GM18517 (cell line): Measurements from ENCODE around the gene TRIM2.
"Not testable (repeated sequence)": the region's sequence is repeated elsewhere in the genome, so short reads cannot be mapped to it uniquely, and the experiment has no call there.

Experiments
- ATAC-seq: cut with Tn5 transposase; IDR thresholded peaks from one replicate; pipeline ENCODE4 v1.9.1; 2021; ENCODE audit warnings: mild to moderate bottlenecking, moderate library complexity; ENCODE audit not compliant: unreplicated experiment

TRIM2 gene

DNA sequence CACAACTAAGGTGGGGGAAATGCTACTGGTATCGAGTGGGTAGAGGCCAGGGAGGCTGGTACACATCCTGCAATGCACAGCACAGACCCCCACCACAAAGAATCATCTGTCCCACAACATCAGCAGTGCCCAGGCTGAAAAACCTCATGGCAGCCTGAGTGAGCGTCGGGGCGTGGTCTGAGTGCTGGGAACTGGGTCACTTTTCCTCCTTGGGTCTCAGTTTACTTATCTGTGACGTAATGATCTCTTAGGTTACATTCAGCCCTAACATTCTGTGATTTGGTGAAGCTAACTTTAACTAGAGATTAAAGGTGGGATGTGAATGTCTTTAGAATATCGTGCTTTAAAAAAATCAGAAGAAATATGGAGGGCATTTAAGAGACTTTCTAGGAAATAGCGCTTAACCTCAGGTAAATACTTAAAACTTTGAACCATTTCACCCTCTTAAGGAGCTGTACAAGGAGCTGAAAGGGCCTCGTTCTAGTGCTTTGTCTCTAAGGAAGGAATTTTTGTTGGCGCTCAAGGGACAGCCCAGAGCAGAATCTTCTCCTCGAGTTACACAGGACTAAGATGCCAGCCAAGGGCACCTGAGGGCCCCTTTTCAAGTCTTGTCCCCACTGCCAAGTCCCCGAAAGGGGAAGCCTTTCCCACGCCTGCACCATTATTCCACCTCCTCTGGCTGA, 18.1 kb upstream of the TRIM2 start:
- no peak for ATAC-seq

DNA sequence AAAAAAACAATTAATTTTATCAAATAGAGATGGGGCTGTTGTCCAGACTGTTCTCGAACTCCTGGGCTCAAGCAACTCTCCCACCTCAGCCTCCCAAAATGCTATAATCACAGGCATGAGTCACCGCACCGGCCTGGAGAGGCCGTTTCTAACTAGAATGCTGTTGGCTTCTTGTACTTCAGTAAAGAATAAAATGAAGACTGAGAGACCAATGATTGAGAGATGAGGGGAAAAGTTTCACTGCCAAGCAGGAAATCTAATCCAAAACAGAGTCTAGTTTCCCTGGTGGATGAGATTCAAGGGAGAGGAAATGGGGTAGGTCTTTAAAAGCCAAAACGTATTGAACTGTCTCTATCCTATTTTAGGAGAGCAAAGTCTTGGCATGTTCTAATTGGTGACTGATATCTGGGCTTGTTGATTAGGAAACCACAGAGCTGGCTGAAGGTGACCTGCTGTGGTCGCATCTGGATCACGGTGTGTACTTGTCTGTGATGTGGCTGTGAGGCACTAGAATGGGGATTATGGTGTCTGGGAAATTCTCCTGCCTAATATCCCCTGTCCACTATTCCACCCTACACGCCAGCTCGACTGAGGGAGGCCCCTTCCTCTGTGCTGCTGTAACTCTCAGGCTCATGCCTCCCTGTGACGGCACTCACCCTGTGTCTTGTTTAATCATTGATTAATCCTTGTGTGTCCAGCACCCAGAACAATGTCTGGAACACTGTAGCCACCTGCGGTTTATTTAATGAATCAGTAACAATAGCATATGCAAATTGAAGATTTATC, 15.0 kb upstream of the TRIM2 start:
- ATAC-seq, result no peak

DNA sequence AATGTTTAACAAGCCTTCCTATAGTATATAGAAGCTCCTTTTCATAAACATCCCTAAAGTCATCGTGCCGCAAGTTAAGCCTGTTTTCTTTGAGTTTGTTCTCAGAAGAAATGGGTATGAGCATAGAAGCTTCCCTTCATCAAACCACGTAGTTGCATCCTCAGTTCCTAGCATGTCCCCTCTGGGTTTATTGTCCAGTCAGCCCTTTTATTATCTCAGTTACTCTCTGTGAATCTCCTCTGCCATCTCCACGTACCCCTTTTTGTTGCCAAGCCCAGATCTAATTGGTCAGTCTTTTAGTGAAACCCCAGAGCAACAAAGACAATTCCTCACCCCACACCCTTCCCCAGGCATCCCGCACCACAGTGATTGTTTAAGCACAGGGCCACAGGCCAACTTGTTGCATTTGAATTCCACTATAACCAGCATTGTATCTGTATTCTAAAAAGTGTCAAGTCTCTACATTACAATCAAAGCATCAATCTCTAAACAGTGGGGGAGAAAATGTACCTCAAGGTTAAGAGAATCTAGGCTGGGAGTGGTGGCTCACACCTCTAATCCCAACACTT, 12.4 kb upstream of the TRIM2 start:
- no peak for ATAC-seq

DNA sequence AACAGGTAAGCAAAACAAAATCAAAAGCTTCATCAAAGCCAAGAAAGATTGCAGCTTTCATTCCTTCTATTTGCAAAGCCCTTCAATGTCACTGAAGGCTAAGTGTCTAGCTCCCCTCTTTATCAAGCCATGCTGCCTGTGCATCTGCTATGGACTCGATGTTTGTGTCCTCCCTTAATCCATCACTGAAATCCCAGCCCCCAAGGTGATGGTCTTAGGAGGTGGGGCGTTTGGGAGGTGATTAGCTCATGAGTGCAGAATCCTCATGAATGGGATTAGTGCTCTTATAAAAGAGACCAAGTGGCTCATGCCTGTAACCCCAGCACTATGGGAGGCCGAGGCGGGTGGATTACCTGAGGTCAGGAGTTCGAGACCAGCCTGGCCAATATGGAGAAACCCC, 6.9 kb upstream of the TRIM2 start:
- ATAC-seq, result no peak

DNA sequence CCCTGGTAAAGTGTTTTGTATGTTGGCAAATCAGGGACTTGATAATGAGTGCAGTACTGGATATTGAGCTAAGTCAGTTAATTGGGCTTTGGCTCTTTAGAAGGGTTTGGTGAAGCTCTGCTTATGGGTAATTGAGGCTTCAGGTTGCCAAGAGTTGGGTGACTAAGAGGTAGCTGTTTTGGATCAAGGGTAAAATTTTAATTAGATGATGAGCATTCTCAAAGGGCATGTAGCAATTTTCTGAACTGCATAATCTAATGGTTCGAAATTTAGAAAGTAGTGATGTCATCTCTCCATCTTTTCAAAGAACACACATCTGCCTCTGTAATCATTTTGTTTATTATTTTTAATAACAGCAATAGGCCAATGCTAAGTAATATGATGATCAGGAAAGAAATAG, 5.5 kb upstream of the TRIM2 start:
- no peak for ATAC-seq

DNA sequence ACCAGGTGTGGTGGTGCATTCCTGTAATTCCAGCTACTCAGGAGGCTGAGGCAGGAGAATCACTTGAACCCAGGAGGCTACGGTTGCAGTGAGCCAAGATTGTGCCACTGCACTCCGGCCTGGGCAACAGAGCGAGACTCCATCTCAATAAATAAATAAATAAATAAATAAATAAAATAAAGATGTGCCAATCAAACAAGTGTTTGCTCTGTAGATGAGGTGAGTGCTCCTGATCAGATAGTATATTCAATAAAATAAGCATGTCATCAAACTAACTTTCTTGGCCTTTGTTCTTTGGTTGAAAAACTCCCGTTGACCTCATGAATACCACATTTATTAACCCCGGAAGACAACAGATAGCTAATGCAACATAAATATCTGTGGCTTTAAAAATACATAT, 497 bp upstream of the TRIM2 start:
- ATAC-seq, result not testable (repeated sequence)

DNA sequence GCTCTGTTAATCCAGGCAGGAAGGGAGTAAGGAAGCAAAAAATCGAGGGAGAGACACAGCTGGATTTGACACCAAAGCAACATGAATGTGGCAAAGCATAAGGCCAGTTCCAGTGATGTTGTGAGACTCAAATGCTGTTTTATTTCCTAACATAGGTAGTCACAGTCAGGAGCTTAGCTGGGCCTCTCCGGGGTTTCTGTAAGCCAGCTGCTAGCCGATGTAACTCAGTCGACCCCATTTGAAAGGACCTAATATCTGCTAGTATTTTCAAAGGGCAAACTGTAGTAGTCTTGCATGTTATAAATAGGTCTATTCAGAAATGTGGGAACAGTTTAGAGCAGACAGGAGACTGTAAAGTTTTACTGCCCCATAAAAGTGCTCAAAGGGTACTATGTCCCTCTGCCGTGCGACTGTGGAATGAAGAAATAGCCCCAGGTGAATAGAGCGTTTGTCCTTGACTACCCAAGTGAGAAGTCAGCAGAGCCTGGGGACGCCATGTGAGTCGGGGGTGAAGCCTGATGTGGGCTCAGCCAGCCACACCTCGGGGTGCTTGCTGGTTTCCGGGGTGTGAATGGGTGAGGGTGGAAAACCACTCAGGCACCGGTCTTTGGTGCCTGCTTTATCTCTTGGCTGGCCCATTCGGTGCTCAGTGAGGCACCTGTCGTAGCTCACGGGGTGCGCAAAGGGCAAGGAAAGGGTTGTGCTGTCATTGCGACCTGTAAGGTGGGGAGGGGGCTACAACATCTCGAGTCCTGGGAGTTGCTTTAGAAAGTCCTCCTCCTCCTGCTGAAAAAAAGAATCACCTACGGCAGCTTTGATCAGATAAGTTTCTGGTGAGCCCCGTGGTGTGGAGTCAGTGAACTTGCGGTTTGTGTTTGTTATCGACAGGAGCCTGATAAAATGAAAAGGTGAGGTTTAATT, 745 bp downstream of the TRIM2 start:
- no peak for ATAC-seq

DNA sequence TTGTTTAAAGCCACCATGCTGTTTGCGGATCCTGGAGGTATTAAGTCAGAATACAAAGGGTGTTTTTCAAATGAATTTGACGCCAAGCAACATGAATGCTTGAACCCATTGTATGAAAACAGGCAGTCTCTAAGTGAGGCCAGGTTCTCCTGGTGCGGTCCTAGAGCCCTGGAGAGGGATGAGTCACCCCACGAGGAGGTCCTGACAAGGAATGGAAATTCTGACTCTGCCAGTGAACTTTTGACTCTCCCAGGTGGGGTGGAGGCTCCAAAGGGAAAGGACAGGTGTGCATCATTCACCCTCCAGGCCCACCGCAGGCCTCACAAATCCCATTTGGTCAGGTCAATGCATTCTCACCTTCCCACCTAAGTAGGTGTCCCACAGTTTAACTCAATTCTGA, 1.5 kb downstream of the TRIM2 start:
- no peak for ATAC-seq

DNA sequence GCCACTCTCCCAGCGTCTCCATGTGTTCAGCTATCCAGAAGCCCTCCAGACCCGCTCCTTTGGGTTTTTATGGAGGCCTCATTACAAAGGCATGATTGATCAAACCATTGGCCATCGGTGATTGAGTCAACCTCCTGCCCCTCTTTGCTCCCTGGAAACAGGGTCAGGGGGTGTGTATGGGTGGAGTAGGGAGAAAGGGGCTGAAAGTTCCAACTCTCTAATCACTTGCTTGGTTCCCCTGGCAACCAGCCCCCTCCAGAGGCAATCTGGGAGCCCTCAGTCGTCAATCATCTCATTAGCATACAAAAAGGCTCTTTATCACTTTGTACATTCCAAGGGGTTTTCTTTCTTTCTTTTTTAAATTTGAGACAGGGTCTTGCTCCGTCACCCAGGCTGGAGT, 2.3 kb downstream of the TRIM2 start:
- no peak for ATAC-seq

DNA sequence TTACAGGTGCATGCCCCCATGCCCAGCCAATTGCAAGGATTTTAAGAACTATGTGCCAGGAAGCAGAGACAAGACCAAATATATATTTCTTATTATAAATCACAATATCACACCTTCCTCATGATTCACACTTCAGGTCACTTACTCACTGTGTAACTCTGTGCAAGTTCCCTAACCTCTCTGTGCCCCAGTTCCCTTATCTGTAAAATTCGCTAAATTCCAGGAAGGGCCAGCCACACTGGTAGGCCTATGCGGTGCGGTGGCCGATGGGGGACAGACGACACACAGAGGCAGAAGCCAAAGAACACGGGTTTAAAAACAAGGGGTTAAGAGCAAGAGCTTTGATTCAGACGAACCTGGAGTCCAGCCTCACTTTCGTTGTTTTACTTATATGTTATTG, 2.8 kb downstream of the TRIM2 start:
- no peak for ATAC-seq

DNA sequence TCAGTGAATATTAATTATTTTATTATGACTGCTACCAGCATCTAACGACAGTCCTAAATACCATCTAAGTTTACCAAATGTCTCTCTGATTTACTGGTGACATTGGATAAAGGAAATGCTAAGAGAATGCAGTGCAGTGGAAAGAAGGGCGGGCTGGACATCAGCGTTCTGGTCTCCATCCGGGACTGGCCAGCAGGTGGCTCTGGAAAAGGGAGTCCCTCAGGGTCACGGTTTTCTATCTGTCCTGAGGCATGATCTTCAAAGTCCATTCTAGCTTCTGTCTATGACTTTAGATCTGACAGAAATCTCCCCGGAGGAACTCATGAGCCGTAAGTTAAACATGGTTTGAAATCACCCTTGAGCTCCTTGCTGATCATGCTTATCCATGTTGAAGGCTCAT, 3.3 kb downstream of the TRIM2 start:
- ATAC-seq, result no peak

DNA sequence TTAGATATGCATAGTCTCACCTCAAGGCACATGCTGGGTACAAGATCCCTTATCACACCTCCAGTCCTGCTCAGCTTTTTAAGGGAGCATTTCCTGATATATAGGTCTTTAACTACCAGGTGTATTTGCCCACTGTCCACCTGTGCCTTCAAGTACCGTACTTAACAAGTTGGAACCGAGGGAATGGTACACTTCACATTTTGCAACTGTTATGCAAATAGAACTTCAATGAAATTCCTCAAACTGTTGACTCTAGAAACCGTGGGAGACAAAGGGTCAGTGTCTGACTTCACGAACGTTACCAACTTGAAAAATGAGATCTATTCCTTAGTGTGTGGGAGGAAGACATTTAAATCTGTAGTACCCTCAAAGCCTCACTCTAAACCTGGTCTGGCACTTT, 5.2 kb downstream of the TRIM2 start:
- ATAC-seq, result no peak

DNA sequence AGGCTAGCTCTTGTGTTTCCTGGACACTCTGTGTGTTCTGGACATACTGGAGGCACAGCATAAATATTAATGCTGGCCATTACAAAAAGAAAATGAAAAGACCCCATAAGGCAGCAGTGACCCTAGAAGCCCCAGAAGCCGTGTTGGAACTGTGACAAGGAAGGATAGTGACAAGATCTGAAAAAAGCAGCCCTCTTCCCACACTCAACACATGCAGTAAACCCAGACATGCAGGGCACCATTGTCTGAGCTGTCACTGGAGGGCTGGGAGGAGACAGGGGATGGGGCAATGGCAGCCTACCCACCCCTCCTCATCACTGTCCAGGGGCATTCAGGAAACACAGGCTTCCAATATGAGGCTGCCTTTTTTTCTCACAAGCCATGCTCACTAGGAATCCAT, 6.5 kb downstream of the TRIM2 start:
- ATAC-seq, result no peak

DNA sequence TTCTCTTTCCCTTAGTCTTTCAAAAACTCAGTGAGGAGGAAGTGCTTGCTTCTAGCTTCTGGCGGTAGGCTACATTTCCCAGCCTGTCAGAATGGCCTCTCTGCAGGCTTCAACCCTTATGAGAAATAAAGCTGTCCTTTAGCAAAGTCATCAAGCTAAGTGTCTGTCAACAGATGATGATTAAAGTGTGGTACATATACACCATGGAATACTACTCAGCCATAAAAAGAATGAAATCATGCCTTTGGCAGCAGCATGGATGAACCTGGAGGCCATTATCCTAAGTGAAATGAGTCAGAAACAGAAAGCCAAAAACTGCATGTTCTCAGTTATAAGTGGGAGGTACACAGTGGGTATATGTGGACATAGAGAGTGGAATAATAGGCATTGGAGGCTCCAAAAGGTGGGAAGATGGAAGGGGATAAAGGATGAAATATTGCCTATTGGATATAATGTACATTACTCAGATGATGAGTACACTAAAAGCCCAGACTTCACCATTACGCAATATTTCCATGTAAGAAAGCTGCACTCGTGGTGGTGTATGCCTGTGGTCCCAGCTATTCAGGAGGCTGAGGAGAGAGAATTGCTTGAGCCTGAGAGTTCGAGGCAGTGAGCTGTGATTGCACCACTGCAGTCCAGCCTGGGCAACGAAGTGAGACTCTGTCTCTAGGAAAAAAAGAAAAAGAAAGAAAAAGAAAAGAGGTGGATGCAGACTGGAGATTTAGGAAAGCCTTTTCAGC, 7.9 kb downstream of the TRIM2 start:
- ATAC-seq, result no peak

DNA sequence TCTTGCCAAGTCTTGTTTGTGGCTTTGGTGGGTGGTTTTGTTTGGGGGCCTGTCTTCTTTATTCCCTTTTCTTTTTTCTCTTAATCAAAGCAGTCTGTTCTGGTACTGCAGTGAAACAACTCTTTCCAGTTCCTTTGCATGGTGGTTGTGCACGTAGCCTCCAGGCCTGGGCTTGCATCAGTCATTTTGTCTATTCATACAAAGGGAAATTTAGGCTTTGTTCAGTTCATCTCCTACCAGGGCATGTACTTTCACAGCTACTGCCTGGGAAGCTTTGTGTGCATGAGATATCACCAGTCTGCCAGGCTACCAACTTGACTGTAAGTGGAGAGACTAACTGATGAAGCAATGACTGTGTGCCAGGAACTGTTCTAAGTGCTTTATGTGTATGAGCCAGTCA, 8.5 kb downstream of the TRIM2 start:
- ATAC-seq, result no peak

DNA sequence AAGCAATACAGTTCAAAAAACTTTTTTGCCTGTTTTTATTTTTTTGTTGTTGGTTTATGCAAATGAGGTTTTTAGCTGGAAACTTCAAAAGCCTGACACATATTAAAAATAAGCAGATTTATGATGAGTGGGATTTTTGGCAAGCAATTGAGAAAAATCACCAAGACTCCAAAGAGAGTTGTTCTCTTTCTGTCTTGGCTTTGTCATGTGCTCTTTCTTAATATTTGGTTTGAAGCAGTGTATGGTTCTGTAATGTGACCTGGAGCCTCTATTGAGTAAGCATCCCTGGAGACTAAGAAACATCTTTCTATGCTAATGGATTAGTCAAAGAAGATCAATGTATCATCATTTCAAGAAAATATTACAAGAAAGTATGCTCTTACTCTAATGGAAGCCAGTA, 11.7 kb downstream of the TRIM2 start:
- ATAC-seq, result no peak

DNA sequence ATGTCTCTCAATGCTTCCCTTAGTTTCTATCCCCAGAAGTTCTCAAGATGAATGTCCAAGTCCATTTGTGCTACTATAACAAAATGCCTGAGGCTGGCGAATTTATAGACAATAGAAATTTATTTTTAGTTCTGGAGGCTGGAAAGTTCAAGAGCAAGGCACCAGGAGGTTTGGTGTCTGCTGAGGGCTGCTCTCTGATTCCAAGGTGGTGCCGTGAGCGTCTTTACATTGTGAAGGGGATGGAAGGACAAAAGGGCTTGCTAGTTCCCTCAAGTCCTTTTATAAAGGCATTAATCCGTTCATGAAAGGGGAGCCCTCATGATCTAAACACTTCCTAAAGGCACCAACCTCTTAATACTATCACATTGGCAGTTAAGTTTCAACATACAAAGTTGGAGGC, 12.3 kb downstream of the TRIM2 start:
- no peak for ATAC-seq

DNA sequence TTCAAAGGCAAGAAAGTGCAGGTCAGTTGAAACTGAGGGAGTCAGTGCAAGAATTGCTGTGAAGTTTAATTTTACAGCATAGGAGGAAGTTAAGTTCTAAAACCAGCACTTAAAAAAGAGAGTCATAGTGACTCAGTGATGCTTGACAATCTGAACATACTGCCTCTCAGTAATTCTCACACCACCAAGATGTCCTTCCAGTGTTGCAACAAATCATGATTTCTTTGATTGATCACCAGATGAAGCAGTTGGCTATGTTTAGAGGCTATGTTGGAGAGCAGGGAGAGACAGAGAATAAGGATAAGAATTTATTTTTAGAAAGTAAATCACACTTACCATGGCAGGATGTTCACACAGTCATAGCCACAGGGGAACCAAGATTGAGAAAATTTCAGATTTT, 13.2 kb downstream of the TRIM2 start:
- ATAC-seq, result no peak

DNA sequence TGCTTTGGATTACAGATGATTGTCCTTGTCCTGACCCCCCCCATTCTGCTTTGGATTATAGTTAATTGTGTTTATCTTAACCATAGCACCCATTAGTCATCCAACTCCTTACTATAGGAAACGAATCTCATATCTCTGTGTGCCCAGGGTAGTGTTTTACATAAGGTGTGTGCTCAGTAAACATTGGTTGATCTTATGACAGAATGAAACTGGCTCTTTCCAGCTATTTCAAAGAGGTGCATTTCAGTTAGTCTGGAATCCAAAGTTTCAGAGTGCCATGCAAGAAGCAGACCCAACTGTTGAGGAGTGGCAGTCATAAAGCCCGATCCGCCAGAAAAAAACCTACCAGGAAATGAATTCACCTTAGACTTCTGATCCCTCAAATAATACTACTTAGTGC, 14.7 kb downstream of the TRIM2 start:
- no peak for ATAC-seq

DNA sequence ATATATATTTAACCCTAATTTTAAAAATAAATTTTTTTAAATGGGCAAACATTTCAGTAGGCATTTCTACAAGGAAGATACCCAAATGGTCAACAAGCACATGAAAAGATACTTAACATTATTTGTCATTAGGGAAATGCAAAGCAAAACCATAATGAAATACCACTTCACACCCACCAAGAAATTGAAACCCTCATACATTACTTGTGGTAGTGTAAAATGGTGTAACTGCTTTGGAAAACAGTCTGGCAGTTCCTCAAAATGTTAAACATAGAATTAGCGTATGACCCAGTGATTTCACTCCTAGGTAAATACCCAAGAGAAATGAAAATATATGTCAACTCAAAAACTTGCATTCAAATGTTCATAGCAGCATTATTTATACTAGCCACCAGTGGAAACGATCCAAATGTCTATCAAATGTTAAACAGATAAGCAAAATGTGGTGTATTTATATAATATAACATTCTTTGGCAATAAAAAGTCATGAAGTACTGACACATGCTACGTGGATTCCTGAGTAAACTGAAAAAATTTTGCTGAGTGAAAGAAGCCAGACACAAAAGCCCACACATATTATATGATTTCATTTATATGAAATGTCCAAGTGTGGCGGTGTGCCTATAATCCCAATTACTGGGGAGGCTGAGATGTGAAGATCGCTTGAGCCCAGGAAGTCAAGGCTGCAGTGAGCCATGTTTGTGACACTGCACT, 16.6 kb downstream of the TRIM2 start:
- no peak for ATAC-seq
